ENCODE measurements around the gene ZBTB6. TPM values are rescaled to one million over a fixed set of nuclear protein-coding genes. Genes with fewer than 3 reads are reported as not detected.

The ZBTB6 gene
- total and polyA plus RNA-seq, 2 of the 13 experiments (the other 11 are each of a cell fraction or from before 2014, with no cell fraction given): 3.7 to 7.1 TPM

DNA sequence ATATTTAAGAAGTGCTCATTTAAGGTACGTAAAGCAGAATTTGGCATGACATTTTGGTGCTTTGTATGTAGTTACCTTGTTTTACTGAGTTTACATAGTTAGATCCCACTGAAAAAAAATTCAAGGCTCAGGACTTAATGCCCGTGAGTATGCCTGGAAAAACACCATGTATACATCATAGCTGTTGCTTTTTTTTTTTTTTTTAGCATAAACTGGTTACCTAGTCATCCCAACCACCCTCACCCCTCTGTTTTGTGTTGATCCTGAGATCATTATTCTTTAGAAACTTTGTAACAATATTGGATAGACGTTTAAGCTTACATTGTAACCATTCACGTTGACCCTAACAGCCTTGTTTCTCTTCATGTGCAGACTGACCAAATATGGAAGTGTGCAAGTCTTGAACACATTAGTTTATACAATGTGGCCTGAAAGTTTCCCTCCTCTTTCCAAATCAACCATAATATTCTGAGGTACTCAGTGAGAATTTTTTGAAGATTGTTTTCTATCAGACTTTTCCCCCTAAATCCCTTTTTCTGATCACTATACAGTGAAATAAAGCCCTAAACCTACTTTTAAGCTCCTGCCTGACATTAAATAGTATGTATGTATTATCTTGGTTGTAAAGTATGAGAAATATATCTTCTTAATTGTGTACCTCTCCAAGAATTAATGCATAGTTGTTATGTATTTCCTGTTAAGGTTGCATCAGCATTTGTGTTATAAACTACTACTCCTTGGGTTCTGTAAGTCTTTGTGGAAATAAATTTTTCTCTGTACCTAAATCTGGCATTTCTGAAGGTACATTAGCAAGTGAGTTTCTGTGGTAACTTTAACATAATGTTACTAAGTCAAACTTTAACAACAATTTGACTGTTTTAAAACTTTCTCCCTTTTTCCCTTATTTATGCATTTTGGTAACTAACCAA lies 32.1 kb upstream of the ZBTB6 start:
- no TSS peak for BruUV-seq (replicated peaks)
- no peaks in the 10 kb centered on the region for H4K20me1 ChIP-seq (ENCODE audit: insufficient read depth, low read length)

GRCh38 chr9:122941582-122942234 lies 28.6 kb upstream of the ZBTB6 start:
- Histone ChIP-seq H3K27me3 (ENCODE audit: control insufficient read depth in 1 of 2, insufficient read depth in 2 of 2, low read length in 2 of 2) (peaks cover 0 to 3% of the 10 kb centered on the region in 2 experiments; a peak in 1 of 5 replicates), H3K9ac (ENCODE audit: insufficient read depth, low read depth, low read length) (peak overlapping the region; percentile 81), H4K20me1 (ENCODE audit: insufficient read depth, low read length) (no peaks in the 10 kb centered on the region), H3K36me3 (replicated peaks in 1 of 2; ENCODE audit: control insufficient read depth in 1 of 2, insufficient read depth in 2 of 2, low read length in 2 of 2) (peaks cover 0 to 10% of the 10 kb centered on the region in 2 experiments; a peak in 3 of 5 replicates), H3K27ac (ENCODE audit: extremely low read length, insufficient read depth, low read length) (peak overlapping the region; percentile 77), H2AFZ (ENCODE audit: low read length) (no peak overlapping the region), H3K4me3 (replicated peaks in 1 of 3; ENCODE audit: insufficient read depth in 1 of 3, low read depth in 2 of 3, low read length in 3 of 3) (peak overlapping the region; percentile 78 to 97 (median 90)), H3K4me2 (ENCODE audit: low read depth, low read length) (peak overlapping the region; percentile 84), H3K79me2 (ENCODE audit: insufficient read depth, low read length) (peaks cover 55% of the 10 kb centered on the region), H3K9me3 (ENCODE audit: low read length) (no peaks in the 10 kb centered on the region), H3K4me1 (ENCODE audit: insufficient read depth, low read length) (peaks cover 64% of the 10 kb centered on the region)
- POLR2A ChIA-PET: interaction anchor here (1.0 to 5.2 kb wide), 7 partner anchors 10 to 113 kb away, joined by 4 to 107 read pairs (median 12); partner anchors contain the start of genes PDCL, RC3H2, ZBTB26 and ZBTB6
- WGBS (ENCODE audit: low lambda C conversion rate): 3% methylated on average over 17 of the region's 17 CpGs
- FAIRE-seq: no peak
- peak; percentile 51 for ATAC-seq
- CTCF ChIA-PET (ENCODE audit: low intra/inter-chr PET ratio, low total read pairs): no interaction called here
- DNase-seq (ENCODE audit: low spot score): peak; percentile 38
- intact Hi-C loops (cut with micrococcal nuclease; ENCODE audit: unreplicated experiment) (loop anchor here (10.0 kb wide), 1 partner anchor 53 kb away; no protein-coding TSS in a partner anchor), in situ Hi-C loops (cut with HindIII; ENCODE audit: extremely low pct_ligation_motif_present, low pct_unique_long_range_greater_than_20kb) (no loop called here)
- TSS peak; percentile 69 for BruUV-seq (replicated peaks)
- TF ChIP-seq ASH2L (IDR thresholded peaks at IDR 0.05; ENCODE audit: insufficient read length, low read depth, low read length): no peak
- TF ChIP-seq, protein P1, sequence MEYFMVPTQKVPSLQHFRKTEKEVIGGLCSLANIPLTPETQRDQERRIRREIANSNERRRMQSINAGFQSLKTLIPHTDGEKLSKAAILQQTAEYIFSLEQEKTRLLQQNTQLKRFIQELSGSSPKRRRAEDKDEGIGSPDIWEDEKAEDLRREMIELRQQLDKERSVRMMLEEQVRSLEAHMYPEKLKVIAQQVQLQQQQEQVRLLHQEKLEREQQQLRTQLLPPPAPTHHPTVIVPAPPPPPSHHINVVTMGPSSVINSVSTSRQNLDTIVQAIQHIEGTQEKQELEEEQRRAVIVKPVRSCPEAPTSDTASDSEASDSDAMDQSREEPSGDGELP (IDR thresholded peaks at IDR 0.05; ENCODE audit: borderline replicate concordance, low read depth): 0 out of 2 replicates have a peak, but pooled peaks have one; percentile 8
- 0 out of 4 replicates have a peak, but pooled peaks of 1 of the 2 experiments have one; percentile 9 for TF ChIP-seq HMGXB4 (CRISPR knock-in tag; IDR thresholded peaks at IDR 0.05; ENCODE audit: borderline replicate concordance in 1 of 2, low read depth in 1 of 2)
- TF ChIP-seq ZFX (CRISPR knock-in tag; IDR thresholded peaks at IDR 0.05; ENCODE audit: low read depth): no peak
- TF ChIP-seq, protein P2, sequence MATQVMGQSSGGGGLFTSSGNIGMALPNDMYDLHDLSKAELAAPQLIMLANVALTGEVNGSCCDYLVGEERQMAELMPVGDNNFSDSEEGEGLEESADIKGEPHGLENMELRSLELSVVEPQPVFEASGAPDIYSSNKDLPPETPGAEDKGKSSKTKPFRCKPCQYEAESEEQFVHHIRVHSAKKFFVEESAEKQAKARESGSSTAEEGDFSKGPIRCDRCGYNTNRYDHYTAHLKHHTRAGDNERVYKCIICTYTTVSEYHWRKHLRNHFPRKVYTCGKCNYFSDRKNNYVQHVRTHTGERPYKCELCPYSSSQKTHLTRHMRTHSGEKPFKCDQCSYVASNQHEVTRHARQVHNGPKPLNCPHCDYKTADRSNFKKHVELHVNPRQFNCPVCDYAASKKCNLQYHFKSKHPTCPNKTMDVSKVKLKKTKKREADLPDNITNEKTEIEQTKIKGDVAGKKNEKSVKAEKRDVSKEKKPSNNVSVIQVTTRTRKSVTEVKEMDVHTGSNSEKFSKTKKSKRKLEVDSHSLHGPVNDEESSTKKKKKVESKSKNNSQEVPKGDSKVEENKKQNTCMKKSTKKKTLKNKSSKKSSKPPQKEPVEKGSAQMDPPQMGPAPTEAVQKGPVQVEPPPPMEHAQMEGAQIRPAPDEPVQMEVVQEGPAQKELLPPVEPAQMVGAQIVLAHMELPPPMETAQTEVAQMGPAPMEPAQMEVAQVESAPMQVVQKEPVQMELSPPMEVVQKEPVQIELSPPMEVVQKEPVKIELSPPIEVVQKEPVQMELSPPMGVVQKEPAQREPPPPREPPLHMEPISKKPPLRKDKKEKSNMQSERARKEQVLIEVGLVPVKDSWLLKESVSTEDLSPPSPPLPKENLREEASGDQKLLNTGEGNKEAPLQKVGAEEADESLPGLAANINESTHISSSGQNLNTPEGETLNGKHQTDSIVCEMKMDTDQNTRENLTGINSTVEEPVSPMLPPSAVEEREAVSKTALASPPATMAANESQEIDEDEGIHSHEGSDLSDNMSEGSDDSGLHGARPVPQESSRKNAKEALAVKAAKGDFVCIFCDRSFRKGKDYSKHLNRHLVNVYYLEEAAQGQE (IDR thresholded peaks at IDR 0.05; ENCODE audit: borderline replicate concordance in 1 of 2, low read depth in 1 of 2, low read length in 2 of 2): peak; percentile 9 to 80

More for the DNA sequence above, 32.1 kb upstream of the ZBTB6 start:
- FAIRE-seq: no peak
- Histone ChIP-seq H2AFZ (ENCODE audit: low read length) (no peak overlapping the region), H3K9ac (ENCODE audit: insufficient read depth, low read depth, low read length) (no peak overlapping the region), H3K4me2 (ENCODE audit: low read depth, low read length) (no peak overlapping the region), H3K27ac (ENCODE audit: extremely low read length, insufficient read depth, low read length) (peak overlapping the region; percentile 2), H3K4me1 (ENCODE audit: insufficient read depth, low read length) (peaks cover 68% of the 10 kb centered on the region), H3K4me3 (replicated peaks in 1 of 3; ENCODE audit: insufficient read depth in 1 of 3, low read depth in 2 of 3, low read length in 3 of 3) (no peak overlapping the region), H3K36me3 (replicated peaks in 1 of 2; ENCODE audit: control insufficient read depth in 1 of 2, insufficient read depth in 2 of 2, low read length in 2 of 2) (peaks cover 0 to 2% of the 10 kb centered on the region in 2 experiments; a peak in 2 of 5 replicates), H3K79me2 (ENCODE audit: insufficient read depth, low read length) (peaks cover 81% of the 10 kb centered on the region), H3K9me3 (ENCODE audit: low read length) (no peaks in the 10 kb centered on the region), H3K27me3 (ENCODE audit: control insufficient read depth in 1 of 2, insufficient read depth in 2 of 2, low read length in 2 of 2) (peaks cover 0 to 3% of the 10 kb centered on the region in 2 experiments; a peak in 1 of 5 replicates)
- POLR2A ChIA-PET: interaction anchor here (1.1 kb wide), 1 partner anchor 14 kb away, joined by 4 read pairs; the partner anchor contains the start of gene ZBTB26
- in situ Hi-C loops (cut with HindIII; ENCODE audit: extremely low pct_ligation_motif_present, low pct_unique_long_range_greater_than_20kb) (no loop called here), intact Hi-C loops (cut with micrococcal nuclease; ENCODE audit: unreplicated experiment) (loop anchor here (10.0 kb wide), 1 partner anchor 50 kb away; no protein-coding TSS in a partner anchor)
- CTCF ChIA-PET (ENCODE audit: low intra/inter-chr PET ratio, low total read pairs): no interaction called here
- no peak for ATAC-seq
- no peak for TF ChIP-seq ZNF616 (CRISPR knock-in tag; IDR thresholded peaks at IDR 0.05; ENCODE audit: low read depth)
- TF ChIP-seq SRF (IDR thresholded peaks at IDR 0.05; ENCODE audit: low read depth, low read length): peak; percentile 69
- DNase-seq (ENCODE audit: low spot score): no peak
- WGBS (ENCODE audit: low lambda C conversion rate): 80% methylated on average over 4 of the region's 4 CpGs

Measured in HepG2 (cell line).